ENCODE data around the gene UQCC5. TPM values are rescaled to one million over a fixed set of nuclear protein-coding genes. Genes with fewer than 3 reads are reported as not detected.
A peak's percentile ranks its signal among the peaks of the same experiment; 100 is the strongest.

UQCC5 gene
- total RNA-seq, 4 donors from 2014 or later = 1.9 to 47.5 (median 18.7) TPM

DNA sequence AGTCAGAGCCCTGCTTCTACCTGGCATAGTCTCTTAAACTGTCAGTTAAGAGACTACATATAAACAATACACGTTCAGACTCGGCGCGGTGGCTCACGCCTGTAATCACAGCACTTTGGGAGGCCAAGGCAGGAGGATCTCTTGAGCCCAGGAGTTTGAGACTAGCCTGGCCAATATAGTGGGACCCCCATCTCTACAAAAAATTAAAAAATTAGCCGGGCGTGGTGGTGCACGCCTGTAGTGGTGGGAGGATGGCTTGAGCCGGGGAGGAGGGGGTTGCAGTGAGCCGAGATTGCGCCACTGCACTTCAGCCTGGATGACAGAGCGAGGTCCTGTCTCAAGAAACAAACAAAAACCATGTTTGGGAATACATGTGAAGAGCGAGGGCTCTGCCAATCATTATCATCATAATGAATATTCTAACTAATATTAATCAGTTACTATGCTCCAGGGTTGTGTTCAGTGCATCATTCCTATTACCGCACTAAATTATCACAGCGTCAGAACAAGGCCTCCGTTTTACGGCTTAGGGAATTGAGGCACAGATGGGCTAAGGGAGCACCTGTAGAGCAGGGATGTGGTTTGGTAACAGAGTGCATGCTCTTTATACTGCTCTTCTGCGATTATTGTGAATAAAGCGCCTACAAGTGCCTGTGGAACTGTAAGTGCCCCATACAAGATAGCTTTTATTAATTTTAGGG lies 844 bp upstream of the UQCC5 start:
- Histone ChIP-seq H3K4me3 (peak overlapping the region in 1 of 2 donors; percentile 77), H3K36me3 (no peaks in the 10 kb centered on the region), H3K27me3 (no peaks in the 10 kb centered on the region), H3K4me1 (peaks cover 0 to 88% (median 45%) of the 10 kb centered on the region in 3 donors), H3K27ac (peak overlapping the region in 3 of 4 donors; percentile 93 to 95 (median 94)), H3K9me3 (no peaks in the 10 kb centered on the region)
- no peak for ATAC-seq
- 75 to 84% methylated on average over 10 to 14 of the region's 19 CpGs for WGBS, 2 donors (ENCODE audit: low coverage in 1 of 2)
- TF ChIP-seq POLR2A (IDR thresholded peaks at IDR 0.05) = no peak
- no peak for TF ChIP-seq EP300 (IDR thresholded peaks at IDR 0.05)
- TF ChIP-seq, protein P1, sequence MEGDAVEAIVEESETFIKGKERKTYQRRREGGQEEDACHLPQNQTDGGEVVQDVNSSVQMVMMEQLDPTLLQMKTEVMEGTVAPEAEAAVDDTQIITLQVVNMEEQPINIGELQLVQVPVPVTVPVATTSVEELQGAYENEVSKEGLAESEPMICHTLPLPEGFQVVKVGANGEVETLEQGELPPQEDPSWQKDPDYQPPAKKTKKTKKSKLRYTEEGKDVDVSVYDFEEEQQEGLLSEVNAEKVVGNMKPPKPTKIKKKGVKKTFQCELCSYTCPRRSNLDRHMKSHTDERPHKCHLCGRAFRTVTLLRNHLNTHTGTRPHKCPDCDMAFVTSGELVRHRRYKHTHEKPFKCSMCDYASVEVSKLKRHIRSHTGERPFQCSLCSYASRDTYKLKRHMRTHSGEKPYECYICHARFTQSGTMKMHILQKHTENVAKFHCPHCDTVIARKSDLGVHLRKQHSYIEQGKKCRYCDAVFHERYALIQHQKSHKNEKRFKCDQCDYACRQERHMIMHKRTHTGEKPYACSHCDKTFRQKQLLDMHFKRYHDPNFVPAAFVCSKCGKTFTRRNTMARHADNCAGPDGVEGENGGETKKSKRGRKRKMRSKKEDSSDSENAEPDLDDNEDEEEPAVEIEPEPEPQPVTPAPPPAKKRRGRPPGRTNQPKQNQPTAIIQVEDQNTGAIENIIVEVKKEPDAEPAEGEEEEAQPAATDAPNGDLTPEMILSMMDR (IDR thresholded peaks at IDR 0.05) = no peak
- TF ChIP-seq POLR2AphosphoS5 (IDR thresholded peaks at IDR 0.05) = no peak

DNA sequence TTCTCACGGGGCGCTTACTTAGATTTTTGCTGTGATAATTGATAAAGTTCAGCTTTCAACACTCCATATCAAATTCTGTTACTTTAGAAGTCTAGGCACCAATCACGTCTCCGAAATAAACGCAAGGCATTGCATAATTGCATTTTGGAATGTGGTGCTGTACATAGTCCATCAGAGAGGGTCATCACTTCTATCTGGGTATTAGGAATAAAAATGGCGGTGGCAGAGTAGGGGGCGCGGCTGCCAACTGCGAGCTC lies 365 bp upstream of the UQCC5 start:
- H3K36me3 ChIP-seq = peaks cover 0 to 3% of the 10 kb centered on the region in 2 donors
- WGBS, 2 donors (ENCODE audit: low coverage in 1 of 2) = 14 to 41% methylated on average over 2 to 9 of the region's 9 CpGs
- H3K4me3 ChIP-seq = peak overlapping the region in 1 of 2 donors; percentile 77
- H3K27me3 ChIP-seq = no peaks in the 10 kb centered on the region
- H3K4me1 ChIP-seq = peaks cover 0 to 84% (median 40%) of the 10 kb centered on the region in 3 donors
- no peak for ATAC-seq
- TF ChIP-seq, protein P1 (IDR thresholded peaks at IDR 0.05) = no peak
- TF ChIP-seq EP300 (IDR thresholded peaks at IDR 0.05) = no peak
- TF ChIP-seq POLR2AphosphoS5 (IDR thresholded peaks at IDR 0.05) = no peak
- TF ChIP-seq POLR2A (IDR thresholded peaks at IDR 0.05) = no peak
- H3K9me3 ChIP-seq = no peaks in the 10 kb centered on the region
- peak overlapping the region in 3 of 4 donors; percentile 93 to 95 (median 94) for H3K27ac ChIP-seq

DNA sequence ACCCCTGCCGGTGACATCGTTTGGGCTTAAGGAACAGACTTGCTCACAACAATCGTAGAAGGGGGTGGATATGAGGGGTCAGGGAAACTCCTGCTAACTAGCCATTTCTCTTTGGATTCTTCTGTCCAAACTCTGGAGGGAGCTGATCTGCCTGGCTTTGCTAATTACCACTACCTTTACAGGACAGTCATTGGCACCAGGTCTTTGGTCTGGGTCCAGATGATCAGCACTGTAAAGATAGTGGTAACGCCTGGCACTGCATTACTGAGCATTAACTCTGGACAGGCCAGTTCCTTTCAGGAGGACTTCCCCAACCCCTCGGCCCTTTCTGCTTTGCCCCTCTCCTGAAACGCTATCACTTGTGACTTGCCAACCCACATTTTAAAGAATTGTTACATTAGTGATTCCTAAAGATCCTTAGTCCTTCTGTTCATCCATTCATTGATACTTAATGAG lies 788 bp downstream of the UQCC5 start:
- WGBS, 2 donors (ENCODE audit: low coverage in 1 of 2) = 5 to 8% methylated on average over 3 to 4 of the region's 6 CpGs
- Histone ChIP-seq H3K36me3 (peaks cover 0 to 15% of the 10 kb centered on the region in 2 donors), H3K27me3 (no peaks in the 10 kb centered on the region), H3K4me3 (peak overlapping the region; percentile 42 to 77), H3K27ac (peak overlapping the region; percentile 62 to 95 (median 94)), H3K4me1 (peaks cover 0 to 72% (median 29%) of the 10 kb centered on the region in 3 donors), H3K9me3 (no peaks in the 10 kb centered on the region)
- TF ChIP-seq, protein P1 (IDR thresholded peaks at IDR 0.05) = peak in 1 of 4 experiments; percentile 7
- no peak for TF ChIP-seq POLR2AphosphoS5 (IDR thresholded peaks at IDR 0.05)
- ATAC-seq = no peak

DNA sequence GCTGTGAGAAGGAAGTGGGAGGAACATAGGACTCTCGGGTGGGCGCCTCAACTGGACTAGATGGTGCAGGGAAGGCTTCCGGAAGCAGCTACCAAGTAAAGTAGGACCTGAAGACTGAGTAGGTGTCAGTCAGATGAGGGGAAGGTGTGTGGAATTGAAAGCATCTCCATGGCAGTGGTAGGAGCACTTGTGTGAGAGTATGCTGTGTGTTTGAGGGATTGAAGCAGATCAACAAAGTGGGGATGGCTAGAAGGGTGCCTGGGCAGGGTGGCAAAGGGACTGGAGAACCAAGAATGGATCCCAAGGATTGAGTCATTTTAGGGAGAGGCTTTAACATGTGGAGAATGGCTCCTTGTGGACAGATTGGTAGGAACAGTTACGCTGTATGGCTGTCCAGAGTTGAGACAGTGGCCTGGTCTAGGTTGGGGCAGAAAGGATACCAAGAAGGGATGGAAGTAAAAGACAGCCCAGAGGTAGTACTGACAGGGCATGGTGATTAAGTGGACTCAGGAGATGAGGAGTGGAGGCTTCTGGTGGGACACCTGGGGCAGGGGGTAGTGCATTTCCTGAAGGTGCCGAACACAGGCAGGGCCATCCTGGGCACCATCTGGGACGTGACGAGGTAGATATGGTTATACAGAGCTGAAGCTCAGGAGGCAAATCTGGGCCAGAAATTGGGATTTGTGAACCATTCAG lies 1.5 kb downstream of the UQCC5 start:
- H3K27ac ChIP-seq = peak overlapping the region; percentile 62 to 95 (median 94)
- H3K9me3 ChIP-seq = no peaks in the 10 kb centered on the region
- H3K27me3 ChIP-seq = no peaks in the 10 kb centered on the region
- no peak for ATAC-seq
- peaks cover 0 to 18% of the 10 kb centered on the region in 2 donors for H3K36me3 ChIP-seq
- peaks cover 0 to 65% (median 23%) of the 10 kb centered on the region in 3 donors for H3K4me1 ChIP-seq
- H3K4me3 ChIP-seq = peak overlapping the region; percentile 42 to 77
- 66 to 76% methylated on average over 7 of the region's 7 CpGs for WGBS, 2 donors (ENCODE audit: low coverage in 1 of 2)
- TF ChIP-seq POLR2AphosphoS5 (IDR thresholded peaks at IDR 0.05) (no peak), POLR2A (IDR thresholded peaks at IDR 0.05) (no peak), EP300 (IDR thresholded peaks at IDR 0.05) (no peak)
- TF ChIP-seq, protein P1 (IDR thresholded peaks at IDR 0.05) = no peak
